ENCODE measurements around the gene MAP3K4. TPM values are rescaled to one million over a fixed set of nuclear protein-coding genes. Genes with fewer than 3 reads are reported as not detected.

Gene MAP3K4
- total RNA-seq, 1 donor from 2014 or later: 25.5 TPM

- H3K4me1 Mint-ChIP-seq (ENCODE audit: low read depth): peaks cover 21% of the 10 kb centered on the region
- no peak overlapping the region for H3K4me3 Mint-ChIP-seq (ENCODE audit: unreplicated experiment)
- H3K27me3 Mint-ChIP-seq (ENCODE audit: low read depth): no peaks in the 10 kb centered on the region
- H3K36me3 Mint-ChIP-seq (ENCODE audit: low read depth): peaks cover 53% of the 10 kb centered on the region
- no peak for TF ChIP-seq CTCF (IDR thresholded peaks at IDR 0.05)
- DNase-seq (ENCODE audit: low spot score): no peak
- no peaks in the 10 kb centered on the region for H3K9me3 Mint-ChIP-seq (ENCODE audit: low read depth)
- no peak overlapping the region for H3K27ac Mint-ChIP-seq (ENCODE audit: unreplicated experiment)
Measured at GRCh38 chr6:161107779-161108730, 116.5 kb downstream of the MAP3K4 start.

GRCh38 chr6:161108916-161109315, 117.3 kb downstream of the MAP3K4 start:
- H3K4me3 Mint-ChIP-seq (ENCODE audit: unreplicated experiment): no peak overlapping the region
- no peak overlapping the region for H3K27ac Mint-ChIP-seq (ENCODE audit: unreplicated experiment)
- peaks cover 21% of the 10 kb centered on the region for H3K4me1 Mint-ChIP-seq (ENCODE audit: low read depth)
- no peaks in the 10 kb centered on the region for H3K27me3 Mint-ChIP-seq (ENCODE audit: low read depth)
- TF ChIP-seq CTCF (IDR thresholded peaks at IDR 0.05): no peak
- no peaks in the 10 kb centered on the region for H3K9me3 Mint-ChIP-seq (ENCODE audit: low read depth)
- DNase-seq (ENCODE audit: low spot score): no peak
- H3K36me3 Mint-ChIP-seq (ENCODE audit: low read depth): peaks cover 52% of the 10 kb centered on the region

- Mint-ChIP-seq H3K27ac (ENCODE audit: unreplicated experiment) (no peak overlapping the region), H3K36me3 (ENCODE audit: low read depth) (peaks cover 54% of the 10 kb centered on the region), H3K9me3 (ENCODE audit: low read depth) (no peaks in the 10 kb centered on the region), H3K27me3 (ENCODE audit: low read depth) (no peaks in the 10 kb centered on the region), H3K4me1 (ENCODE audit: low read depth) (peaks cover 21% of the 10 kb centered on the region), H3K4me3 (ENCODE audit: unreplicated experiment) (no peak overlapping the region)
- DNase-seq (ENCODE audit: low spot score): no peak
- no peak for TF ChIP-seq CTCF (IDR thresholded peaks at IDR 0.05)
Measured at GRCh38 chr6:161109366-161109765, 117.8 kb downstream of the MAP3K4 start.

- Mint-ChIP-seq H3K9me3 (ENCODE audit: low read depth) (no peaks in the 10 kb centered on the region), H3K27me3 (ENCODE audit: low read depth) (no peaks in the 10 kb centered on the region), H3K27ac (ENCODE audit: unreplicated experiment) (no peak overlapping the region), H3K4me1 (ENCODE audit: low read depth) (peaks cover 17% of the 10 kb centered on the region), H3K36me3 (ENCODE audit: low read depth) (peaks cover 53% of the 10 kb centered on the region), H3K4me3 (ENCODE audit: unreplicated experiment) (no peak overlapping the region)
- TF ChIP-seq CTCF (IDR thresholded peaks at IDR 0.05): no peak
- no peak for DNase-seq (ENCODE audit: low spot score)
Measured at GRCh38 chr6:161110028-161110779, 118.6 kb downstream of the MAP3K4 start.

GRCh38 chr6:161111261-161111660, 119.7 kb downstream of the MAP3K4 start:
- Mint-ChIP-seq H3K9me3 (ENCODE audit: low read depth) (no peaks in the 10 kb centered on the region), H3K4me3 (ENCODE audit: unreplicated experiment) (no peak overlapping the region), H3K36me3 (ENCODE audit: low read depth) (peaks cover 58% of the 10 kb centered on the region), H3K4me1 (ENCODE audit: low read depth) (peaks cover 9% of the 10 kb centered on the region), H3K27ac (ENCODE audit: unreplicated experiment) (no peak overlapping the region), H3K27me3 (ENCODE audit: low read depth) (no peaks in the 10 kb centered on the region)
- DNase-seq (ENCODE audit: low spot score): no peak
- no peak for TF ChIP-seq CTCF (IDR thresholded peaks at IDR 0.05)

Data from chondrocyte (in vitro differentiated cells).